Astrocyte of the cerebellum (primary cell): ENCODE data around the gene REELD1.
A peak's percentile ranks its signal among the peaks of the same experiment; 100 is the strongest.

Experiments
- DNase-seq: peaks from one replicate; pipeline ENCODE4 v3.0.0-alpha.2; 2011; ENCODE audit warnings: low read depth
- H3K4me3 ChIP-seq: 2 replicates; pipeline ENCODE4 v1.5.1; 2011; ENCODE audit warnings: mild to moderate bottlenecking, low read depth, low read length, moderate library complexity
- CTCF ChIP-seq: IDR thresholded peaks from 2 replicates; pipeline ENCODE4 v1.5.1; 2012; ENCODE audit warnings: low read length, low read depth, moderate library complexity, mild to moderate bottlenecking; ENCODE audit errors: missing control alignments
- in situ Hi-C: cut with HindIII; loops from 2 replicates; pipeline ENCODE4 v1.10.0; 2017; ENCODE audit warnings: low sequenced_read_pairs

The REELD1 gene

DNA sequence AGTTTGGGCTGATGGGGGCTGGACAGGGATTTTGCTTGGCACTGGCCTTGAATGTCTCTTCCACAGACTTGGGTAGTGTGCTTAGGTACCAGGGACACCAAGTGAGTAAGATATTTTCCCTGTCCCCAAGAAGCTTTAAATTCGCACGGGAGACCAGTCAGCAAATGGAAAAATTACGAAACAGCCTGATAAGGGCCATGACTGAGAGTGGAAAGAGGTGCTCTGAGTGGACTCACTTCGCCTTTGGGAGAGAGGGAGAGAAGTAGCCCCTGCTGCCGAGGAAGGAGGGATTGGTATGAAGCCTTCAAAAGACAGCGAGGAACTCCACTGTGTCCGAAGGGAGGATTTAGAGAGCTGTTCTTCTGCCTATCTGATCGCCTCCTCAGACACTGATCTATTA lies 36.2 kb upstream of the REELD1 start:
- in situ Hi-C loops = no loop called here
- TF ChIP-seq CTCF = no peak
- DNase-seq = no peak
- H3K4me3 ChIP-seq = no peak overlapping the region

DNA sequence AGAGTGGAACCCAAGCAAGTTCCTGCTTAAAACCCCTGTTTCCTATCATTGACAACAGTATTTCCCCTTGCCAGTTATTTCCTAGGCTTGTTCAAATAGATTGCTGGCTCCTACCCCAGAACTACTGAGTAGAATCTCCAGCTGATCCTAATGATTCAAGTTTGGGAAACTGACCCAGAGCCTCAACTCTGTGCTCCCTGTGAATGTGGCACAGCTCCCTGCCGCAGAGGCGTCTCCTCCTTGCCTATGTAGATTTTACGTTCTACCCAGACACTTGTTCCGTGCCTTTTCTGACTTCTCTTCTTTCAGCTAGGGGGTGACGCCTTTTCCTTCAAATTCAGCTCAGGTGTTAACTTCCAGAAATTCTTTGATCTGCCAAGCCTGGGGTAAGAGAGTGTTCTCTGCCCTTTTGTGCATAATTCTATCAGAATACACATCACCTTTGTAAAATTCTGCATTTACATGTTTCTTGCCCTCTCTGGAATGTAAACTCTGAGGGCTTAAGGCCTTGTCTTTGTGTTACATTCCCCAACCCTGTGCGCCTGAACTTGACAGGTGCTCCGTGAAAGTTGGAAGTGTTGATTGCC lies 34.5 kb upstream of the REELD1 start:
- no peak overlapping the region for H3K4me3 ChIP-seq
- no peak for DNase-seq
- TF ChIP-seq CTCF = no peak
- in situ Hi-C loops = no loop called here

GRCh38 chr4:146182443-146182842 lies 31.9 kb upstream of the REELD1 start:
- no peak for DNase-seq
- no peak overlapping the region for H3K4me3 ChIP-seq
- in situ Hi-C loops = no loop called here
- no peak for TF ChIP-seq CTCF

DNA sequence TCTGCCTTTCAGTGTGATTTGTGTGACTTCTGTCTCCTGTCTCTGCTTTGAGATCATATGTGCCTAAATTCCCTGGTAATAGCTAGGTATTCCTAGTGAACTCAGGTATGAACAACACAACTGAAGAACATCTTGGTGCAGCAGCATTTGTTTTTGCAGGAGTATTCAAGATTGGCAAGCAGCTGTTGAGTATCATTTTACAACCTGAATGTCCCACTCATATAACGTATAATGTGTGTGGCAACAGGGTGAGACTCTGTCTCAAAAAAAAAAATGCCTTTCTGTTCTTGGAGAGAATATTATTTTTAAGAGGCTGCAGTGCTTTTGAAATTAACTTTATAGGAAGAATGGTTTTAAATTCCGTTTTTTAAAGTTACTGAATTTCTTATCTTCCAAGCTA lies 31.1 kb upstream of the REELD1 start:
- DNase-seq = no peak
- H3K4me3 ChIP-seq = no peak overlapping the region
- in situ Hi-C loops = no loop called here
- TF ChIP-seq CTCF = no peak

DNA sequence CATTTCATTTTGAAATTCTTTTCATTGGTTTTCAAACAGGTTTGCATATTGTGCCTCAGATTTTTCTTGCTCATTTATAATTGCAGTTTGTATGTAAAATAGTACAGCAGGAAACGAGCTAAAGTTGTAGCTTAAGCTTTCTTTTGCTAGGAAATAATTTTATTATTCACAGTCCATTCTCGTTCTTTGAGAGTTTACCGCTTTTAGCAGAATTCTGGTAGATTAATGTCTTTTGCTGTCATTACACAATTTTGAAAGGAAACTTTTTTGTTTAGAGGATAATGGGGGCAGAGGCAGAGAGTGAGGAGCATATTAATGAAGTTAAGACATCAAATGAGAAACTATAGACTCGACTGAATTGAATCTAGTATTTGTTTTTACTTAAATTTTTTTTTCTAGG lies 28.3 kb upstream of the REELD1 start:
- H3K4me3 ChIP-seq = no peak overlapping the region
- no peak for DNase-seq
- in situ Hi-C loops = no loop called here
- TF ChIP-seq CTCF = no peak

DNA sequence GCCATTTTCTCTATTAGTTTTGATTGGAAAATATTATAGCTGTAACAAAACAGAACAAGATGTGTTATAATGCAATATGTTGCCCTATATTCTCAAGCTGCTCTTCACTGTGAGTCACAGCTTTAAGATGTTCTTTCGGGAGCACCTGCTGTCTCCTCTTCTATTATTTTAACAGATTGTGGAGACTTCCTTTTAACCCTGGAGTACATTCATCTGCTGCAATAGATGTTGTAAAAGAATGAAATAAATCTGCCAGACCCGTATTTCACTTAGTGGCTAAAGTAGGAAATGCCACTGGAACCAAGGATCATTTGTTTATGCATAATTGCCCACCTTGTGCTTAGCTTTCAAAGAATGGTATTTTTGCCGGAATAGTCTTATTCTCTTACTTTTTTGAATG lies 27.7 kb upstream of the REELD1 start:
- H3K4me3 ChIP-seq = no peak overlapping the region
- no peak for TF ChIP-seq CTCF
- DNase-seq = no peak
- in situ Hi-C loops = no loop called here

DNA sequence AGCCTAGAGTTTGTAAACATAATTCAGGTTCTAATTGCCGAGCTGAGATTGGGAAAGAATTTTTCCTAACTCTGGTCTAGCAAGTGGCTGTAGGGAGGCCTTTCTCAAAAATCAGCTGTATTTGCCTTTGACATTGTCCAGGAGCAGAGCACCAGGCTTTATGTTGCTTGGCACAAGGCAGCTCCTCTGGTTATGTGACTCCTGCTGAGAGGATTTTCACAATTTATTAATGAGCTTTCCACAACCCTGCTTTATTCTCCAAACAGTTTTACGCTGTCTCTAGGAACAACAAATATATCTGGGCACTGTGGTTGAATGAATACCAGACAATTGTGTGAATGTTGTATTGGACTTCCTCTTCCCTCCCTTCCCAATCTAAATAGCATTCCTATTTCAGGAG lies 23.9 kb upstream of the REELD1 start:
- in situ Hi-C loops = no loop called here
- no peak overlapping the region for H3K4me3 ChIP-seq
- TF ChIP-seq CTCF = no peak
- DNase-seq = peak; percentile 61
